Left lung (tissue), 10 donors: ENCODE data around the gene TBX6. TPM values are rescaled to one million over a fixed set of nuclear protein-coding genes. Genes with fewer than 3 reads are reported as not detected.

Experiments used
- ATAC-seq: fragments of 200-7000 bp; cut with Tn5 transposase; one replicate; pipeline ENCODE4 v1.9.1; 2020; ENCODE audit warnings: moderate library complexity
- DNase-seq, 4 donors: peaks; one replicate each; pipeline ENCODE4 v3.0.0-alpha.2; 2013 to 2020
- H3K27ac ChIP-seq, 2 donors: fragments of 200-600 bp; sonication (generic) in 1 of 2; one replicate each; pipeline versions ENCODE4 v1.5.0 to v1.8.0; 2020 to 2021
- H3K27me3 ChIP-seq, 2 donors: fragments of 200-600 bp; sonication (generic) in 1 of 2; one replicate each; pipeline versions ENCODE4 v1.5.0 to v1.8.0; 2020 to 2021
- H3K36me3 ChIP-seq, 2 donors: fragments of 200-600 bp; sonication (generic) in 1 of 2; one replicate each; pipeline versions ENCODE4 v1.5.0 to v1.8.0; 2020 to 2021
- H3K4me1 ChIP-seq, 2 donors: fragments of 200-600 bp; one replicate each; pipeline ENCODE4 v1.8.0; 2021
- H3K4me3 ChIP-seq, 2 donors: fragments of 200-600 bp; sonication (generic) in 1 of 2; one replicate each; pipeline versions ENCODE4 v1.5.0 to v1.8.0; 2020 to 2021; ENCODE audit warnings: mild to moderate bottlenecking in 1 of 2
- H3K9me3 ChIP-seq, 2 donors: fragments of 200-600 bp; sonication (generic) in 1 of 2; one replicate each; pipeline versions ENCODE4 v1.5.0 to v1.8.0; 2020 to 2021
- CTCF ChIP-seq, 2 donors: fragments of 200-600 bp; sonication (generic) in 1 of 2; IDR thresholded peaks; one replicate each; pipeline versions ENCODE4 v1.5.0 to v1.8.0; 2021; ENCODE audit warnings: antibody characterized with exemption in 2 of 2
- intact Hi-C, 2 donors: fragments of 100-400 bp; cut with DNase I; formaldehyde crosslinking; loops; one replicate each; pipeline versions ENCODE4 v1.11.2 to v1.14.2; 2022
- polyA plus RNA-seq, 6 donors: library from polyadenylated mRNA; unstranded; fragments of 120-200 nt; gene quantifications; one replicate each; pipeline ENCODE4 v1.2.1, GENCODE V29; 2013; ENCODE audit not compliant: insufficient read length in 6 of 6
- total RNA-seq, 2 donors: library from RNA; stranded (reverse); fragmentation: NEBNext Ultra II Directional; extraction: Animal tissue kit (Norgen Biotek cat#: 25700); gene quantifications; one replicate each; pipeline ENCODE4 v1.2.1, GENCODE V29; 2021
- donor health status: DM: no; HTN: yes; CAD: no.
- donor health status: DM: no; HTN: no; CAD: no.

The TBX6 gene
- total and polyA plus RNA-seq, 8 donors = 0.79 to 1.9 (median 1.7) TPM

GRCh38 chr16:30088832-30089624, 2.7 kb downstream of the TBX6 start:
- peak in 1 of 4 donors; percentile 61 for DNase-seq
- intact Hi-C loops = no loop called here
- Histone ChIP-seq H3K27me3 (no peaks in the 10 kb centered on the region), H3K4me3 (no peak overlapping the region), H3K4me1 (peaks cover 18 to 67% of the 10 kb centered on the region in 2 donors), H3K36me3 (peaks cover 0 to 32% of the 10 kb centered on the region in 2 donors), H3K27ac (peak overlapping the region in 1 of 2 donors; percentile 69), H3K9me3 (no peaks in the 10 kb centered on the region)
- ATAC-seq = no peak
- TF ChIP-seq CTCF (IDR thresholded peaks at IDR 0.05) = no peak

GRCh38 chr16:30088237-30088831, 3.4 kb downstream of the TBX6 start:
- Histone ChIP-seq H3K27me3 (no peaks in the 10 kb centered on the region), H3K27ac (peak overlapping the region in 1 of 2 donors; percentile 74), H3K36me3 (peaks cover 0 to 34% of the 10 kb centered on the region in 2 donors), H3K9me3 (no peaks in the 10 kb centered on the region), H3K4me1 (peaks cover 17 to 60% of the 10 kb centered on the region in 2 donors), H3K4me3 (no peak overlapping the region)
- TF ChIP-seq CTCF (IDR thresholded peaks at IDR 0.05) = no peak
- DNase-seq = no peak
- no peak for ATAC-seq
- intact Hi-C loops = no loop called here

GRCh38 chr16:30087181-30087898, 4.4 kb downstream of the TBX6 start:
- no peak for TF ChIP-seq CTCF (IDR thresholded peaks at IDR 0.05)
- no peaks in the 10 kb centered on the region for H3K9me3 ChIP-seq
- intact Hi-C loops = no loop called here
- ATAC-seq (no peak), DNase-seq (no peak)
- peaks cover 10 to 50% of the 10 kb centered on the region in 2 donors for H3K4me1 ChIP-seq
- peak overlapping the region in 1 of 2 donors; percentile 74 for H3K27ac ChIP-seq
- H3K36me3 ChIP-seq = peaks cover 0 to 44% of the 10 kb centered on the region in 2 donors
- H3K27me3 ChIP-seq = no peaks in the 10 kb centered on the region
- H3K4me3 ChIP-seq = no peak overlapping the region

GRCh38 chr16:30086291-30087140, 5.2 kb downstream of the TBX6 start:
- intact Hi-C loops = no loop called here
- Histone ChIP-seq H3K27me3 (no peaks in the 10 kb centered on the region), H3K9me3 (no peaks in the 10 kb centered on the region), H3K36me3 (peaks cover 0 to 52% of the 10 kb centered on the region in 2 donors), H3K4me1 (peaks cover 9 to 45% of the 10 kb centered on the region in 2 donors), H3K4me3 (no peak overlapping the region), H3K27ac (peak overlapping the region in 1 of 2 donors; percentile 74)
- ATAC-seq (no peak), DNase-seq (peak in 1 of 4 donors; percentile 73)
- TF ChIP-seq CTCF (IDR thresholded peaks at IDR 0.05) = no peak
